Central memory CD4-positive, alpha-beta T cell (primary cell): Measurements from ENCODE around the gene HSD17B3.
"Not testable (repeated sequence)": the region's sequence is repeated elsewhere in the genome, so short reads cannot be mapped to it uniquely, and the experiment has no call there.

Source experiments
- DNase-seq: peaks from one replicate; pipeline ENCODE4 v3.0.0; 2022

The HSD17B3 gene

GRCh38 chr9:96305171-96305570 lies 3.2 kb upstream of the HSD17B3 start:
- no peak for DNase-seq

- no peak for DNase-seq
These were observed 2.3 kb upstream of the HSD17B3 start for GRCh38 chr9:96304230-96304629.

GRCh38 chr9:96299823-96300222 lies 2.2 kb downstream of the HSD17B3 start:
- DNase-seq, result no peak

- DNase-seq, result no peak
These were observed 7.8 kb downstream of the HSD17B3 start for GRCh38 chr9:96294159-96294545.

GRCh38 chr9:96293498-96294158 lies 8.3 kb downstream of the HSD17B3 start:
- no peak for DNase-seq

- no peak for DNase-seq
These were observed 12.6 kb downstream of the HSD17B3 start for GRCh38 chr9:96289392-96289791.

GRCh38 chr9:96281641-96282040 lies 20.3 kb downstream of the HSD17B3 start:
- no peak for DNase-seq

- DNase-seq, result no peak
These were observed 22.0 kb downstream of the HSD17B3 start for GRCh38 chr9:96279932-96280331.

- DNase-seq, result no peak
These were observed 27.0 kb downstream of the HSD17B3 start for GRCh38 chr9:96274939-96275338.

- DNase-seq, result no peak
These were observed 31.7 kb downstream of the HSD17B3 start for GRCh38 chr9:96270236-96270744.

- DNase-seq, result no peak
These were observed 43.0 kb downstream of the HSD17B3 start for GRCh38 chr9:96258967-96259366.

GRCh38 chr9:96256800-96257199 lies 45.2 kb downstream of the HSD17B3 start:
- DNase-seq, result no peak

- no peak for DNase-seq
These were observed 46.3 kb downstream of the HSD17B3 start for GRCh38 chr9:96255698-96256097.

- no peak for DNase-seq
These were observed 48.8 kb downstream of the HSD17B3 start for GRCh38 chr9:96253059-96253696.

GRCh38 chr9:96251451-96251850 lies 50.5 kb downstream of the HSD17B3 start:
- DNase-seq, result no peak

- DNase-seq, result no peak
These were observed 52.2 kb downstream of the HSD17B3 start for GRCh38 chr9:96249746-96250145.

- DNase-seq, result no peak
These were observed 55.7 kb downstream of the HSD17B3 start for GRCh38 chr9:96246267-96246671.

- DNase-seq, result no peak
These were observed 56.6 kb downstream of the HSD17B3 start for GRCh38 chr9:96245399-96245798.

- no peak for DNase-seq
These were observed 58.2 kb downstream of the HSD17B3 start for GRCh38 chr9:96243778-96244177.

GRCh38 chr9:96242811-96243210 lies 59.2 kb downstream of the HSD17B3 start:
- DNase-seq, result no peak

GRCh38 chr9:96241391-96241809 lies 60.6 kb downstream of the HSD17B3 start:
- peak; percentile 40 for DNase-seq

- DNase-seq, result no peak
These were observed 65.0 kb downstream of the HSD17B3 start for GRCh38 chr9:96236854-96237550.

- not testable (repeated sequence) for DNase-seq
These were observed 65.6 kb downstream of the HSD17B3 start for GRCh38 chr9:96236337-96236736.
